Measurements from ENCODE around the gene SMCP.

Gene SMCP

GRCh38 chr1:152886758-152887409 lies 8.8 kb downstream of the SMCP start:
- peaks cover 71% of the 10 kb centered on the region for H3K9me3 ChIP-seq (ENCODE audit: control insufficient read depth, insufficient read depth, low read length)
- no peaks in the 10 kb centered on the region for H3K36me3 ChIP-seq (ENCODE audit: control insufficient read depth, insufficient read depth, low read length)
- H3K27ac ChIP-seq (ENCODE audit: low read depth, low read length) = no peak overlapping the region
- no peak overlapping the region for H3K9ac ChIP-seq (ENCODE audit: low read depth, low read length)
- H3K27me3 ChIP-seq (ENCODE audit: control insufficient read depth, insufficient read depth, low read length) = no peaks in the 10 kb centered on the region
- no peaks in the 10 kb centered on the region for H3K4me1 ChIP-seq (ENCODE audit: control insufficient read depth, insufficient read depth, low read length)
- H3K4me3 ChIP-seq (ENCODE audit: low read depth, low read length) = no peak overlapping the region

GRCh38 chr1:152888126-152888525 lies 10.0 kb downstream of the SMCP start:
- H3K4me3 ChIP-seq (ENCODE audit: low read depth, low read length) = no peak overlapping the region
- H3K27ac ChIP-seq (ENCODE audit: low read depth, low read length) = no peak overlapping the region
- no peak overlapping the region for H3K9ac ChIP-seq (ENCODE audit: low read depth, low read length)
- no peaks in the 10 kb centered on the region for H3K36me3 ChIP-seq (ENCODE audit: control insufficient read depth, insufficient read depth, low read length)
- peaks cover 72% of the 10 kb centered on the region for H3K9me3 ChIP-seq (ENCODE audit: control insufficient read depth, insufficient read depth, low read length)
- H3K4me1 ChIP-seq (ENCODE audit: control insufficient read depth, insufficient read depth, low read length) = no peaks in the 10 kb centered on the region
- H3K27me3 ChIP-seq (ENCODE audit: control insufficient read depth, insufficient read depth, low read length) = no peaks in the 10 kb centered on the region

GRCh38 chr1:152899027-152899426 lies 20.9 kb downstream of the SMCP start:
- no peak overlapping the region for H3K27ac ChIP-seq (ENCODE audit: low read depth, low read length)

GRCh38 chr1:152899883-152900282 lies 21.8 kb downstream of the SMCP start:
- Histone ChIP-seq H3K9ac (ENCODE audit: low read depth, low read length) (no peak overlapping the region), H3K4me3 (ENCODE audit: low read depth, low read length) (no peak overlapping the region), H3K27ac (ENCODE audit: low read depth, low read length) (no peak overlapping the region), H3K4me1 (ENCODE audit: control insufficient read depth, insufficient read depth, low read length) (no peaks in the 10 kb centered on the region), H3K36me3 (ENCODE audit: control insufficient read depth, insufficient read depth, low read length) (no peaks in the 10 kb centered on the region), H3K27me3 (ENCODE audit: control insufficient read depth, insufficient read depth, low read length) (no peaks in the 10 kb centered on the region), H3K9me3 (ENCODE audit: control insufficient read depth, insufficient read depth, low read length) (peaks cover 92% of the 10 kb centered on the region)

More at GRCh38 chr1:152899027-152899426, 20.9 kb downstream of the SMCP start:
- H3K27me3 ChIP-seq (ENCODE audit: control insufficient read depth, insufficient read depth, low read length) = no peaks in the 10 kb centered on the region
- no peak overlapping the region for H3K4me3 ChIP-seq (ENCODE audit: low read depth, low read length)
- H3K36me3 ChIP-seq (ENCODE audit: control insufficient read depth, insufficient read depth, low read length) = no peaks in the 10 kb centered on the region
- H3K9ac ChIP-seq (ENCODE audit: low read depth, low read length) = no peak overlapping the region
- H3K4me1 ChIP-seq (ENCODE audit: control insufficient read depth, insufficient read depth, low read length) = no peaks in the 10 kb centered on the region
- peaks cover 91% of the 10 kb centered on the region for H3K9me3 ChIP-seq (ENCODE audit: control insufficient read depth, insufficient read depth, low read length)

GRCh38 chr1:152901631-152902030 lies 23.5 kb downstream of the SMCP start:
- Histone ChIP-seq H3K27me3 (ENCODE audit: control insufficient read depth, insufficient read depth, low read length) (no peaks in the 10 kb centered on the region), H3K36me3 (ENCODE audit: control insufficient read depth, insufficient read depth, low read length) (no peaks in the 10 kb centered on the region), H3K4me1 (ENCODE audit: control insufficient read depth, insufficient read depth, low read length) (no peaks in the 10 kb centered on the region), H3K27ac (ENCODE audit: low read depth, low read length) (no peak overlapping the region), H3K9ac (ENCODE audit: low read depth, low read length) (no peak overlapping the region), H3K9me3 (ENCODE audit: control insufficient read depth, insufficient read depth, low read length) (peaks cover 90% of the 10 kb centered on the region), H3K4me3 (ENCODE audit: low read depth, low read length) (no peak overlapping the region; the same call in 1 of the 2 replicates)

GRCh38 chr1:152902636-152903035 lies 24.5 kb downstream of the SMCP start:
- no peak overlapping the region for H3K27ac ChIP-seq (ENCODE audit: low read depth, low read length)
- peaks cover 89% of the 10 kb centered on the region for H3K9me3 ChIP-seq (ENCODE audit: control insufficient read depth, insufficient read depth, low read length)
- H3K27me3 ChIP-seq (ENCODE audit: control insufficient read depth, insufficient read depth, low read length) = no peaks in the 10 kb centered on the region
- H3K9ac ChIP-seq (ENCODE audit: low read depth, low read length) = no peak overlapping the region
- H3K36me3 ChIP-seq (ENCODE audit: control insufficient read depth, insufficient read depth, low read length) = no peaks in the 10 kb centered on the region
- H3K4me1 ChIP-seq (ENCODE audit: control insufficient read depth, insufficient read depth, low read length) = no peaks in the 10 kb centered on the region
- no peak overlapping the region; the same call in 1 of the 2 replicates for H3K4me3 ChIP-seq (ENCODE audit: low read depth, low read length)

GRCh38 chr1:152904688-152905440 lies 26.7 kb downstream of the SMCP start:
- Histone ChIP-seq H3K9me3 (ENCODE audit: control insufficient read depth, insufficient read depth, low read length) (peaks cover 91% of the 10 kb centered on the region), H3K27me3 (ENCODE audit: control insufficient read depth, insufficient read depth, low read length) (no peaks in the 10 kb centered on the region), H3K9ac (ENCODE audit: low read depth, low read length) (no peak overlapping the region)

GRCh38 chr1:152906023-152906565 lies 28.0 kb downstream of the SMCP start:
- no peak overlapping the region for H3K4me3 ChIP-seq (ENCODE audit: low read depth, low read length)
- H3K9me3 ChIP-seq (ENCODE audit: control insufficient read depth, insufficient read depth, low read length) = peaks cover 93% of the 10 kb centered on the region
- H3K36me3 ChIP-seq (ENCODE audit: control insufficient read depth, insufficient read depth, low read length) = no peaks in the 10 kb centered on the region
- H3K4me1 ChIP-seq (ENCODE audit: control insufficient read depth, insufficient read depth, low read length) = no peaks in the 10 kb centered on the region
- H3K27me3 ChIP-seq (ENCODE audit: control insufficient read depth, insufficient read depth, low read length) = no peaks in the 10 kb centered on the region
- H3K9ac ChIP-seq (ENCODE audit: low read depth, low read length) = no peak overlapping the region
- H3K27ac ChIP-seq (ENCODE audit: low read depth, low read length) = no peak overlapping the region

More at GRCh38 chr1:152904688-152905440, 26.7 kb downstream of the SMCP start:
- Histone ChIP-seq H3K4me3 (ENCODE audit: low read depth, low read length) (no peak overlapping the region), H3K27ac (ENCODE audit: low read depth, low read length) (no peak overlapping the region), H3K36me3 (ENCODE audit: control insufficient read depth, insufficient read depth, low read length) (no peaks in the 10 kb centered on the region), H3K4me1 (ENCODE audit: control insufficient read depth, insufficient read depth, low read length) (no peaks in the 10 kb centered on the region)

- H3K4me3 ChIP-seq (ENCODE audit: low read depth, low read length) = no peak within 1 kb of the TSS
- H3K36me3 ChIP-seq (ENCODE audit: control insufficient read depth, insufficient read depth, low read length) = no peaks in the 10 kb centered on the region
- H3K9me3 ChIP-seq (ENCODE audit: control insufficient read depth, insufficient read depth, low read length) = peaks cover 92% of the 10 kb centered on the region
- no peaks in the 10 kb centered on the region for H3K4me1 ChIP-seq (ENCODE audit: control insufficient read depth, insufficient read depth, low read length)
- no peaks in the 10 kb centered on the region for H3K27me3 ChIP-seq (ENCODE audit: control insufficient read depth, insufficient read depth, low read length)
- no peak within 1 kb of the TSS for H3K27ac ChIP-seq (ENCODE audit: low read depth, low read length)
- H3K9ac ChIP-seq (ENCODE audit: low read depth, low read length) = no peak within 1 kb of the TSS
Observed at GRCh38 chr1:152907686-152908601, 29.8 kb downstream of the SMCP start, which contains the start of gene IVL. TSS of gene IVL (plus strand) at chr1:152908546. CDS start at chr1:152909798, 1,252 bp downstream.

GRCh38 chr1:152909206-152909605 lies 31.1 kb downstream of the SMCP start:
- no peak overlapping the region for H3K27ac ChIP-seq (ENCODE audit: low read depth, low read length)
- no peaks in the 10 kb centered on the region for H3K4me1 ChIP-seq (ENCODE audit: control insufficient read depth, insufficient read depth, low read length)
- no peaks in the 10 kb centered on the region for H3K36me3 ChIP-seq (ENCODE audit: control insufficient read depth, insufficient read depth, low read length)
- H3K9me3 ChIP-seq (ENCODE audit: control insufficient read depth, insufficient read depth, low read length) = peaks cover 91% of the 10 kb centered on the region
- H3K27me3 ChIP-seq (ENCODE audit: control insufficient read depth, insufficient read depth, low read length) = no peaks in the 10 kb centered on the region
- no peak overlapping the region for H3K9ac ChIP-seq (ENCODE audit: low read depth, low read length)
- no peak overlapping the region for H3K4me3 ChIP-seq (ENCODE audit: low read depth, low read length)

Measured in HUES48 (cell line).